GM19395 (cell line): Measurements from ENCODE around the gene LAPTM5.

Source experiments
- ATAC-seq: cut with Tn5 transposase; IDR thresholded peaks from one replicate; pipeline ENCODE4 v1.9.1; 2021; ENCODE audit warnings: mild to moderate bottlenecking, moderate library complexity; ENCODE audit not compliant: unreplicated experiment

Gene LAPTM5

DNA sequence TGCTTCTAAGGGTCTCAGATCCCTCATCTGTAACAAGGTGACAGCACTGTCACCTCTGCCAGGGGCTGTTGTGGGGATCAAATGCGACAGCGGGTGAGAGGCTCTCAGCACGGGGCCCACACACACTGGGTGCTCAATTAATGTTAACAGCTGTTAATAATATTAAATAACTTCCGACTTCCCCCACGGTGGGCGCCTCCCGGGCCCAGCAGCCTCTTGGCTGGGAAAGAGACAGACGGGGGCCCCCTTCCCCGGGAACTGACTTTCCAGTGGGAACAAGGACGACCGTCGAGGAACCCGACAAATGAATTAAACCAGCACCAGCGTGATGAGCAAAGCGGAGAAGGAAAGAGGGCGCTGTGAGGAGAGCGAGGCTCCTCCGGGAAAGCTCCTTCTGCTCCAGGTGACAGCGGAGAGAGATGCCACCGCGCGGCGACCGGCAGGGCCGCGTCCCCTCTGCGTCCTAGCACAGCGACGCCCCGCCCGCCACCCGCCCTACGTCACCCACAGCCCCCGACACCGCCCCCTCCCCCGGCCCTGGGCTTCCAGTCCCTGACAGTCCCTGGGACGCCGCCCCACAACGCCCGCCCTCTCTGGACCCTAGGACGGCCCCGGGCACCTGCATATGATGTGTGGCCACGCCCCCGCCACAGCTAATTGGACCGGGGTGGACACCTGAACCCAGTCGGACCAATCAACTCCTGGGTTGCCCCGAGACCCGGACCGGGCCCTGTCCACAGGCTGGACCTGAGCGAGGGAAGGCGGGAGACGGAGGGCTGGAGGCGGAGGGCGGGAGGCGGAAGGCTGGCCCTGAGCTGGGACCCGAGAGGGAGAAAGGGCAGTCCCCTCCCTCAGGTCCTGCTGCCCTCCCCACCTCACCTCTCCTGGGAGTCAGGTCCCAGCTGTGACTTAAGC is 72.4 kb downstream of the LAPTM5 start:
- no peak for ATAC-seq

DNA sequence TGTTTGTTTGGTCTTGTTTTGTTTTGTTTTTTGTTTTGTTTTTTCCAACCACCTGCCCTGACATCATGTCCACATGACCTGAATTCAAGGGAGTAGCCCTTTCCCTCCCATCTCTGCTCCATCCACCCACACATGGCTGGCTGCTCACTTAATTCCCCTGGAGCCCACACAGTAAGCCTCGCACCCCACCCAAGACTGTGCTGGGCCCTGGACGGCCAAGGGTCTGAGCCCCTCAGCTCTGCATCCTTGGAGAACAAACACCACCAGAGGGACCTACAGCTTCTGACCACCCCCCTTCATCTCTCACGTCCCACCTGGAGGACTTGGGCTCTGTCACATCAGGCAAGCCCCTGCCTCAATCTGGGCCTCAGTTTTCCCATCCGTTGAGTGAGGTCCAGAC is 73.3 kb downstream of the LAPTM5 start:
- no peak for ATAC-seq

DNA sequence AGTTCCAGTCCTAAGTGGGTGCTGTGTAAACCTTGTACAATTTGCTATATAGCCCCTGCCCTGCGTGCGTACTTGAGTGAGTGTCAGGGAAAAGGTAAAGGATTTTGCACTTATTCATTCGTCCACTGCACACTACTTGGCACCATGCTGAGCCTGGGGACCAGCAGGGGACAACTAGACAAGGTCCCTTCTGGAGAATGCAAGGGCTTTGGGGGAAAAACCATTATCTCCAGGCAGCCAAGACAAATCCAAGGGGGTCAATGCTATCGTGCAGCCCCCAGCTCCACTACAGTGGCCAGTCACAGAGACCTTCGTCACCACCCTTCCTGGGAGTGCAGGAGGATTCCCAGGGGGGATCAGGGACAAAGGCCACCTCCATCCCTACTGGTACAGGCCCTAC is 73.9 kb downstream of the LAPTM5 start:
- no peak for ATAC-seq
